ENCODE data around the gene TFDP2. TPM values are rescaled to one million over a fixed set of nuclear protein-coding genes. Genes with fewer than 3 reads are reported as not detected.

Gene TFDP2
- total and polyA plus RNA-seq, 2 of the 8 experiments (the other 6 are each of a cell fraction or from before 2014, with no cell fraction given) = 41.1 to 119 TPM

DNA sequence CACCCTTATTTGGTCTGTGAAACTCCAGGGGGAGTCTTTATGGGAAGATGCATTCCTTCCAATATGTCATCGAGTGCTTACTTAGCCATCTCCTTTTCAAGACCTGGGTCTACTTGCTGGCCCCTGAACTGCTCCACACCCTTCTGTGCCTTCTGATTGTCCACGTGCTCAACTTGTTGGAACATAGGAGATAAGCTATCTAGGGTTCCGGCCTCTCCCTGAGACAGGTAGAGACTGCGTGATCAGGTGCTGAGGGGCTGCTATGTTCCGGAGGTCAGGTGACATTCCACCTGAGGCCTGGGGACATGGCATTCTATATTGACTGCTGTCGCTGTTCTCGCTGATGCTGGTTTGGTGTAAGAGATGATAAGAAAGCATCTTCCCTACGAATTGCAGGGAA lies 207.3 kb downstream of the TFDP2 start:
- H2BK120ac ChIP-seq (replicated peaks; ENCODE audit: low read depth, low read length) = no peak overlapping the region
- DNase-seq (ENCODE audit: low read depth in 1 of 2, low spot score in 2 of 2) = no peak
- no peak overlapping the region for H3K18ac ChIP-seq (ENCODE audit: extremely low read depth, low read length)
- H3K4ac ChIP-seq (replicated peaks; ENCODE audit: insufficient read length, low read depth, low read length) = no peak overlapping the region
- H3K14ac ChIP-seq (ENCODE audit: insufficient read length) = no peak overlapping the region
- no peaks in the 10 kb centered on the region; the same call in 1 of the 2 replicates for H3K79me1 ChIP-seq (ENCODE audit: low read depth, low read length)
- WGBS, 2 experiments (ENCODE audit: extremely low coverage in 1 of 2, insufficient coverage in 1 of 2, insufficient read length in 1 of 2, insufficient replicate concordance in 2 of 2, low coverage in 1 of 2, low lambda C conversion rate in 2 of 2, missing lambda C conversion rate in 1 of 2) = 88% methylated on average over 8 of the region's 8 CpGs; no CpG with 5 or more reads in 1 of the 2 experiments
- no peaks in the 10 kb centered on the region for H3K79me2 ChIP-seq (ENCODE audit: control insufficient read depth in 1 of 2, insufficient read depth in 2 of 2, low read length in 2 of 2)
- H2BK5ac ChIP-seq (ENCODE audit: low read depth, low read length) = no peak overlapping the region
- no peaks in the 10 kb centered on the region for H3K36me3 ChIP-seq (ENCODE audit: control insufficient read depth in 2 of 4, insufficient read depth in 4 of 4, low read length in 3 of 4)
- no peak overlapping the region for H3K56ac ChIP-seq (replicated peaks; ENCODE audit: insufficient read length, low read depth, low read length)
- no peak overlapping the region for H4K5ac ChIP-seq (ENCODE audit: insufficient read length, low read depth, low read length)
- no peak overlapping the region for H3K27ac ChIP-seq (ENCODE audit: low read depth, low read length)
- H2AFZ ChIP-seq (ENCODE audit: low read length) = no peak overlapping the region
- H2BK20ac ChIP-seq (ENCODE audit: low read length) = no peak overlapping the region
- H2BK15ac ChIP-seq (ENCODE audit: low read length) = no peak overlapping the region
- ChIA-PET CTCF (ENCODE audit: partially characterized antibody) (interaction anchor here (1.8 kb wide), 1 partner anchor 9 kb away, joined by 5 read pairs; no protein-coding TSS in a partner anchor), POLR2A (ENCODE audit: partially characterized antibody) (no interaction called here)
- no peak overlapping the region for H3K4me3 ChIP-seq (ENCODE audit: extremely low read depth in 1 of 4, insufficient read depth in 2 of 4, low read depth in 3 of 4, low read length in 4 of 4)
- H4K8ac ChIP-seq (ENCODE audit: extremely low read depth, insufficient read depth, low read length) = no peak overlapping the region
- FAIRE-seq = no peak
- no peak overlapping the region for H3K23ac ChIP-seq (ENCODE audit: insufficient read length)
- peaks cover 0 to 4% (median 0%) of the 10 kb centered on the region in 4 experiments; a peak in 1 of 7 replicates for H3K4me1 ChIP-seq (replicated peaks in 1 of 4; ENCODE audit: control insufficient read depth in 3 of 4, insufficient read depth in 4 of 4, low read length in 3 of 4)
- no peak overlapping the region for H3K4me2 ChIP-seq (ENCODE audit: insufficient read depth in 1 of 2, low read depth in 2 of 2, low read length in 2 of 2)
- H4K91ac ChIP-seq (replicated peaks; ENCODE audit: insufficient read length, low read length) = no peak overlapping the region
- no peaks in the 10 kb centered on the region for H3K9me3 ChIP-seq (ENCODE audit: insufficient read depth in 2 of 2, low read depth in 1 of 2, low read length in 1 of 2)
- no peaks in the 10 kb centered on the region for H3K27me3 ChIP-seq (replicated peaks in 1 of 4; ENCODE audit: control insufficient read depth in 3 of 4, extremely low read depth in 1 of 4, insufficient read depth in 3 of 4, low read length in 3 of 4)
- H2AK5ac ChIP-seq (ENCODE audit: low read depth, low read length) = no peak overlapping the region
- H3K23me2 ChIP-seq (ENCODE audit: low read depth, low read length) = no peaks in the 10 kb centered on the region
- no peak overlapping the region for H2BK12ac ChIP-seq (ENCODE audit: low read depth, low read length)
- H4K20me1 ChIP-seq (replicated peaks in 1 of 2; ENCODE audit: control insufficient read depth in 1 of 2, insufficient read depth in 2 of 2, low read length in 2 of 2) = peaks cover 0 to 2% of the 10 kb centered on the region in 2 experiments
- no peak overlapping the region for H3K9ac ChIP-seq (replicated peaks in 1 of 4; ENCODE audit: extremely low read depth in 1 of 4, low read depth in 3 of 4, low read length in 3 of 4)
- TF ChIP-seq, protein P1, sequence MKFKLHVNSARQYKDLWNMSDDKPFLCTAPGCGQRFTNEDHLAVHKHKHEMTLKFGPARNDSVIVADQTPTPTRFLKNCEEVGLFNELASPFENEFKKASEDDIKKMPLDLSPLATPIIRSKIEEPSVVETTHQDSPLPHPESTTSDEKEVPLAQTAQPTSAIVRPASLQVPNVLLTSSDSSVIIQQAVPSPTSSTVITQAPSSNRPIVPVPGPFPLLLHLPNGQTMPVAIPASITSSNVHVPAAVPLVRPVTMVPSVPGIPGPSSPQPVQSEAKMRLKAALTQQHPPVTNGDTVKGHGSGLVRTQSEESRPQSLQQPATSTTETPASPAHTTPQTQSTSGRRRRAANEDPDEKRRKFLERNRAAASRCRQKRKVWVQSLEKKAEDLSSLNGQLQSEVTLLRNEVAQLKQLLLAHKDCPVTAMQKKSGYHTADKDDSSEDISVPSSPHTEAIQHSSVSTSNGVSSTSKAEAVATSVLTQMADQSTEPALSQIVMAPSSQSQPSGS (IDR thresholded peaks at IDR 0.05; ENCODE audit: low read length) = no peak
- TF ChIP-seq RBBP5 (IDR thresholded peaks at IDR 0.05; ENCODE audit: borderline replicate concordance, low read depth, low read length) (no peak), SIN3A (conservative IDR thresholded peaks at IDR 0.05 in 1 of 2, IDR thresholded peaks at IDR 0.05 in 1 of 2; ENCODE audit: low read depth in 1 of 2, low read length in 2 of 2) (no peak), SUZ12 (IDR thresholded peaks at IDR 0.05; ENCODE audit: low read length) (no peak), EGR1 (IDR thresholded peaks at IDR 0.05; ENCODE audit: borderline replicate concordance, low read depth, low read length) (no peak), RAD21 (IDR thresholded peaks at IDR 0.05 in 1 of 2, conservative IDR thresholded peaks at IDR 0.05 in 1 of 2; ENCODE audit: low read depth in 2 of 2, low read length in 2 of 2) (no peak), NRF1 (IDR thresholded peaks at IDR 0.05; ENCODE audit: low read depth, low read length) (no peak), SP4 (IDR thresholded peaks at IDR 0.05; ENCODE audit: low read length) (no peak), ZNF274 (IDR thresholded peaks at IDR 0.05; ENCODE audit: borderline replicate concordance, extremely low read depth, low read length) (no peak), NANOG (IDR thresholded peaks at IDR 0.05; ENCODE audit: insufficient read depth, low read depth, low read length, poor library complexity, severe bottlenecking) (no peak), YY1 (IDR thresholded peaks at IDR 0.05; ENCODE audit: low read depth, low read length) (no peak), KDM4A (IDR thresholded peaks at IDR 0.05; ENCODE audit: low read depth, low read length, severe bottlenecking) (no peak)

Data from H1 (cell line).